CD4-positive, alpha-beta T cell treated with Interleukin-10 for 1 hour (primary cell): ENCODE results near the gene TELO2.
"Not testable (repeated sequence)": the region's sequence is repeated elsewhere in the genome, so short reads cannot be mapped to it uniquely, and the experiment has no call there.

Experiments
- DNase-seq: peaks from one replicate; pipeline ENCODE4 v3.0.0-alpha.2; 2020

Gene TELO2

DNA sequence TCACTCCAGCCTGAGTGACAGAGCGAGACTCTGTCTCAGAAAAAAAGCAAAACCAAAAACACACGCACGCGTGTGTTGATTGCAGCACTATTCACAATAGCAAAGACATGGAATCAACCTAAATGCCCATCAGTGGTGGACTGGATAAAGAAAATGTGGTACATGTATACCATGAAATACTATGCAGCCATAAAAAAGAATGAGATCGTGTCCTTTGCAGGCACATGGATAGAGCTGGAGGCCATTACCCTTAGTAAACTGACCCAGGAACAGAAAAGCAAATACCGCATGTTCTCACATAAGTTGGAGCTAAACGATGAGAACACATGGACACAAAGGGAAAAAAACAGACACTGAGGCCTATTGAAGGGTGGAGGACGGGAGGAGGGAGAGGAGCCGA, 14.2 kb upstream of the TELO2 start:
- not testable (repeated sequence) for DNase-seq

DNA sequence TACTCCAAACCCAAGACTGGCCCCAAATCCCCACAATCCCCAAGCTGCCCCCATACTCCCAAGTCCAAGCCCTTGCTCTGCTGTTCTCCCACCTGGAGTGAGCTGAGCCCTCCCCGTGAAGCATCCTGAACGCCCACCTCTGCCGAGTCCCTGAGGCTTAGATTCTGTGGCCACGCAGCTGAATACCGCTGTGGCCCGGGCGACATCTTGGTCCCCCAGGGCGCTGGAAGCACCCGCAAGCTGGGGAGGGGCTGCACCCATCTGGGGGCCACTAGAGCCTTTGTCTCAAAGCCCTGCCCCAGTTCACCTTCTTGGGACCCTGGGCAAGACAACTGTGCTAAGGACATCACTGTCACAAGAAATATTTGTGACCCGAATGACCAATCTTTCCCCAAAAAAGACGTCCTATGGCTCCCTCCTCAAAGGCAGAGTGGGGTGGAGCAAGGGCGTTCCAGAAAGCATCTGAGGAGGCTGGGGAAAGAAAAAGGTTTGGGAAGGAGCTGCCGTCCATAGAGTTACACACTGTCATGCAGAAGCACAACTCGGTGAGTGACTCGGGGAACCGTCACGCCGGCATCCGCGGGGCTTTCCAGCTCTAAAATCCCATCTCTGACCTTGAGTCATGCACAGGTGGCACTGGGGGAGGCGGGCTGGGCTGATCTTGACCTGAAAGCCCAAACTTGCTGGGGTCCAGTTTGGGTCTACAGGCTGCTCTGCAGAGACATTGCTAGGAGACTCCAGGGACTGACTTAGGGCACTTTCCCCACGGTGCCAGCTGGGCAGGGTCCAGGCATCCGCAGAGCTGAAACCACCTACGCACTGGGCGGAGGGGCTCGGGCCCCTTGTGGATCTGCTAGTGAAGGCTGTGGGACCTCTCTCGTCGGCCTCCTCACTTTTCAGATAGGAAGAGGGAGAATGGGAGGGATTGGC, 11.0 kb upstream of the TELO2 start:
- DNase-seq = no peak

DNA sequence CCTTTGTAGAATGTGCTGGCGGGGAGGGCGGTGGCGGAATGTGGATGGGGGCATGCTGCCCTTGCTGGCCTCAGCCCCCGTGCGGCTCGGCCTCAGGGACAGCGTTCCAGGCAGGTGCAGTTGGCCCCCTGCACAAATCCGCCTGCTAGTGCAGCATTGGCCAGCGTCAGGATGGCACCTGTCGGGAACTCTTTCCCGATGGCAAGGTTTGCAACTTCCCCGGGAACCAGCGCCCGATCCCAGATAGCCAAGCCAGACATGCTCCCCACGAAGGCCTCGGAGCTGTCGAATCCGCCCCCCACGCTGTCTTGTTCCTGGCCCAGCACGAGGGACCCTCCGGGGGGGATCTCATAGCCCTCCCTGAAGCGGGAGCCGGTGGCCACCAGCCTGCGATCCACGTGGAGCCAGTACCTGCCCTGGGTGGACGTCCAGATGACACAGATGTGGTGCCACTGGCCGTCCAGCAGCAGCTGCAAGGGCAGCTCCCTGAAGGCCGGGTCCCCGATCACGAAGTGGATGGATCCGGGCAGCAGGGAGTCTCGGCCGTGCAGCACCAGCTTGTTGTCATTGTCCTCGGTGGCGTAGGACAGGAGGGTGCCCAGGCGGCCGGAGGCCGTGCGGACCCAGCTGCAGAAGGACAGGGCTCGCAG, 7.2 kb upstream of the TELO2 start:
- no peak for DNase-seq

DNA sequence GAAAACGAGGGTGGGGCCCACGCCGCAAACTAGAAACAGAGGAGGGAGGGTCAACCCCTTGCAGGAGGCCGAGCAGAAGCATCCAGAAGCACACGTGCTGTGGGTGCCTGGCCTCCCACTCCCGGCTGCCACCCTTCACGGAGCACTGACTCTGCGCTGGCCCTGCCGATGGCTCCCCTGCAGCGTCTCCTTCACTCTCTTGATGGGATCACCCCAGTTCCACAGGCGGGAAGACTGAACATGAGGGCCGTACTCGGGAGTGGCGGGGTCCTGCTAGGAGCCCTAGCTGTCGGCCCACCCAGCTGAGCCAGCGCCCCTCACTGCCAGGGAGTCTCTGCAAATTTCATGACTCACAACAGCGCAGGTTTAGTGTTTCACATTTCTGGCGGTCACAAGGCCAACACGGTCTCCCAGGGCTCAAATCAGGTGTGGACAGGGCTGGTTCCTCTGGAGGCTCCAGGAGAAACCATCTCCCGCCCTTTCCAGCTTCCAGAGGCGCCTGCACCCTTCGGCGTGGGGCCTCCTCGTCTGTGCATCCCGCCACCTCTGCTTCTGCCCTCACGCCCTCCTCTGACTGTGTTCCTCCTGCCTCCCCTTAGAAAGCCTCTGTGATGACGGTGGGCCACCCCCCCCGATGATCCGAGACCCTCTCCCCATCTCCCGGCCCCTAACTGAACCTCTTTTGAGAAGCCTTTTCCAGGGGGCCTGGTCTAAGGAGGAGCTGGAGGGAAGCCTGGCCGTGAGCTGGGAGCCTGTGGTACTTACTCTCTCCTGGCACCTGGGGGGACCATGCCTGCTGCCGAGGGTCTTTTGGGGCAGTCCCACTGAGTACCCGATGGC, 6.4 kb upstream of the TELO2 start:
- no peak for DNase-seq

DNA sequence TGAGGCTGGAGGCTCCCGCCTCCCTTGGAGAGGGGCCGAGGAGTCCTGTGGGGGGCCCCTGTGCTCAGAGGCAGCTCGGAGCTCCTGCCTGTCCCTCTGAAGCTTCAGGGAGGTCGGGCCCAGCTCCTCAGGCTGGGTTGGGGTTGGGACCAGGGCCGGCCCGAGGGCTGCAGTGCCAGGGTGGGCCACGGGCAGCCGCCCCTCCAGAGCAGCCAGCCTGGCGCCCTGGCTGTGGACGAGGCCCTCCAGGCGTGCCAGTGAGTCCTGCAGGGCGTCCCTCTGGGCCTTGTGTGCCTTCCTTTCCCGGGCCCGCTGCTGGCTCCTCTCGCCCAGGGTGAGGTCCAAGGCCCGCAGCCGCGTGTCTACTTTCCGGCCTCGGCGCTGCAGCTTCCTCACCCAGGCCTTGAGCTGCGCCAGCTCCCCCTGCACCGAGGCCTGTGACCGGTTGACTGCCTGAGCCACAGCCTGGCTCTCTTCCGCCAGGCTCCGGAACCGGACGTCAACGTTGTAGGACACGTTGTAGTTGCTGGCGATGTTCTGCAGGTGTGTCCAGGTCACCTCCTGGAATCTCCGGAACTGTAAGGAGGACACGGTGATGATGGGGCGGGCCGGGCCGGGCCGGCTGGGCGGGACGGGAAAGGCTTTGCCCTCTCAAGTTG, 5.6 kb upstream of the TELO2 start:
- no peak for DNase-seq

DNA sequence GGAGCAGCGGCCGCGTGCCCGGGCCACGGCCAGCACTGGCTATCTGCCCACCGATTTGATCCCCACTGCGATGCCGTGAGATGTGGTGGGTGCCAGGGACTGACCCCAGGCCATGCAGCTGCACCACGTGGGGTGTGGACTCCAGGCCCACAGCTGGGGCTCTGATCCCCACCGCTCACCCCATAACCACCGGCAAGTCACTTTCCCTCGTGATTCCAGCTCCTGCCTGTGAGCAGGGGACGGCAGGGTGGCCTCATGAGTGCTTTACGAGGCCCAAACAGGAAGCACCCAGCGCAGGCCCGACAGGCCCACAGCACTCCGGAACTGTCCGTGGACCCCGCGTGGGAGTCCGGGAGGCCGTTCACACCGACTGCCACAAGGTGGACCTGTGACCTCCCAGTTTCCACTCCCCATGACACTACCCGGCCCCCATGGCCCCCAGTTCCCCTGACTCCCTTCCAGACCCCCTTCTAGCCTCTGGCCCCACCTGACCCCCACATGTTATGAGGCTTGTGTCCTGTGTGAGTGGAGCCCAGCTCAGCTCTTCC, 5.0 kb upstream of the TELO2 start:
- DNase-seq = no peak

DNA sequence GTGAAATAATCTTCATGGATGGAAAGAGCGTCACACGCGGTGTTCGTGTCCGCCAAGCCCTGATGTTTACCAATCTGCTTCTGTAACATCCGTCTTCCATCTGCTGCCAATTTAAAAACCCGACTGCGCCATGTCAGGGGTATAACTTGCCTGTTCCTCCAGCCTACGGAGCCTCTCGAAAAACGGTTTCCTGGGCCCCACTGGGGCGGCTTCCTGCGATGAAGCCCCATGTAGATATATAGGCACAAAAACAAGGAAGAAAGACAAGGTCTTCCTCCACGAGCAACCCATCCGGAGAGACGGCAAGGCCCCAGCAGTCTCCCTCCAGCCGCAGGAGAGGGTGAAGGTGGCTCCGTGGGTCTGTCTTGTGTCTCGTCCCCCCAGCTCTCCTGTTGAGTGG, 4.5 kb upstream of the TELO2 start, which contains the start of gene PTX4:
PTX4 (minus strand) TSS at position 326 of the 400 bp plus-strand sequence; CDS start at position 291, 35 bp downstream.
- DNase-seq = no peak

DNA sequence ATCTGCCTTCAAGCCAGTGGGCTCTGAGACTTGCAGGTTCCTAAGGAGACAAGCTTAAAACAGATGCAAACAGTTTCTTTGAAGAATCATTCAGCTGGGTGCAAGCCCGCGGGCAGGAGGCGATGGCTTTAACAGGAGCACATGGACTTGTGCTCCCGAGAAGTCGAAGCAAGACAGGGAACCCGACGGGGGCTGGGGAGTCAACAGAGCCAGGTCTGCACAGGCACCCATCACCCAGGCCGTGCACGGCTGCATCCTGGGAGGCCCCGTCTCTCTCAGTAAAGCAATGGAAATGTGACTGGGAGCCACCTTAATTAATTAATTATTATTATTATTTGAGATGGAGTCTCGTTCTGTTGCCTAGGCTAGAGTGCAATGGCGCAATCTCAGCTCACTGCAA, 4.1 kb upstream of the TELO2 start:
- DNase-seq = no peak

DNA sequence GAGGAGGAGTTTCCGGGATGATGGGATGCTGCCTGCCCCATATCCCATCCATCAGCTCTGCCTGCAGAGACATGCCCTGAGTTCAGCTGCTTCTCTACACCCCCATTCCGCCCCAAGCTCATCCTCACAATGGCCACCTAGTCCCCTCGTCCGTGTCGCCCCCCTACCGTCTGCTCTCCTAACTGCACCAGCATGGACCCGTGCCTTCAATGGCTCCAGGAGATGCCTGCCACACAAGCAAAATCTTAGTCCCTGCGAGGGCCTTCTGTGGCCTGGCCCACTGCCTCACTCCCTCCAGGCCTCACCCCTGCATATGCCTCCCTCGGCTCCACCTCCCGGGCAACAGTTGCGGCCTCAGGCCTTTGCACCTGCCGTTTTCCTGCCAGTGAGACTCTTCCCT, 1.8 kb upstream of the TELO2 start:
- DNase-seq = no peak

DNA sequence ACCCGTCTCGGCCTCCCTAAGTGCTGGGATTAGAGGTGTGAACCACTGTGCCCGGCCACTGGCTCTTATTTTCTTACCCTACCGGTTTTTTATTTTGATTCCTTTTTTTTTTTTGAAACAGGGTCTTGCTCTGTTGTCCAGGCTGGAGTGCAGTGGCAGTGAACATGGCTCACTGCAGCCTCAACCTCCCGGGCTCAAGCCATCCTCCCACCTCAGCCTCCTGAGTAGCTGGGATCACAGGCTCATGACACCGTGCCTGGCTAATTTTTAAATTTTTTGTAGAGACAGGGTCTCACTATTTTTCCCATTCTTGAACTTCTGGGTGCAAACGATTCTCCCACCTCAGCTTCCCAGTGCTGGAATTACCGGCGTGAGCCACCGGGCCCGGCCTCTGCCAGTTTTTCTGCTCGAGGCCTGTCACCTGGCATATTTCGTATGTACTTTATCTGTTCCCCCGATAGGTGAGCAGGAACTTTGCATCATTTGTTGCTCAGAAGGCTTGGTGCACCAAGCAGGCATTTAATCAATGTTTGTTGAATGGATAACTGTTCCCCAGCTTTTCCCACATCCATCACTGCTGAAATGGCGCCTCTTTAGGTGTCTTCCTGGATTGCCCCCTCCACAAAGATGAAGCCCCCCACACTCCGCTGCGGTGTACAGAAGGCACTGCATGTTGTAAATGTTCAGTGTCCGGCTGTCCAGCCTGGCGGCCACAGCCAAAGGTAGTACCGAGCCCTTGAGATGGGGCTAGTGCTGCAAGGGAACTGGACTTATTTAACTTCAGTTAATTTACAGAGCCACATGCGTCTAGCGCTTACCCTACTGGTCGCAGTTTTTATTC, 858 bp upstream of the TELO2 start:
- no peak for DNase-seq

DNA sequence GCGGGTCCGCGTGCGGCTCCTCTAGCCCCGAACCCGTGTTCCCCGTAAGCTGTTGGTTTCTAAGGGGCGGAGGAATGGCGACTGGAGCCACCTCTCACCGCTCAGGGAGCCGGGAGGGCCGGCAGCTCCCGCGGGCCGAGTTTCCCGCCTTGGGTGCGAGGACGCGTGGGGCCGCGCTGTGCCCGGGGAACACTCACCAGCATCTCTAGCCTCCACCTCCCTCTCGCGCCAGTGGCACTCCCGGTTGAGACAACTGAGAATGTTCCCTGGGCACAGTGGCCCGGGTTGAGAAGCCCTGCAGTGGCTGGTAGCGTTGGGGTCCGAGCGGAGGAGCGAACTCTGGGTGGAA, 560 bp downstream of the TELO2 start:
- no peak for DNase-seq

DNA sequence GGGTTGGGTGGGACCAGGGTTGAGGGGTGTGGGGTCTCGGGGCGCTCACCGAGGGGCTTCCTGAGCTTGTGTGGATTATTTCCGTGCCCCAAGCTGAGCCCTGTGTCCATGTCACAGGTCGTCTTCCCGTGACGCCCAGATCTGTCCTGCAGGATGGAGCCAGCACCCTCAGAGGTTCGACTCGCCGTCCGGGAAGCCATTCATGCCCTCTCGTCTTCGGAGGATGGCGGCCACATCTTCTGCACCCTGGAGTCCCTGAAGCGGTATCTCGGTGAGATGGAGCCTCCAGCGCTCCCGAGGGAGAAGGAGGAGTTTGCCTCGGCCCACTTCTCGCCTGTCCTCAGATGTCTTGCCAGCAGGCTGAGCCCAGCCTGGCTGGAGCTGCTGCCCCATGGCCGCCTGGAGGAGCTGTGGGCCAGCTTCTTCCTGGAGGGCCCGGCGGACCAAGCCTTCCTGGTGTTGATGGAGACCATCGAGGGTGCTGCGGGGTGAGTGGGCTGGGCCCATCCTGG, 1.0 kb downstream of the TELO2 start:
- DNase-seq = no peak

DNA sequence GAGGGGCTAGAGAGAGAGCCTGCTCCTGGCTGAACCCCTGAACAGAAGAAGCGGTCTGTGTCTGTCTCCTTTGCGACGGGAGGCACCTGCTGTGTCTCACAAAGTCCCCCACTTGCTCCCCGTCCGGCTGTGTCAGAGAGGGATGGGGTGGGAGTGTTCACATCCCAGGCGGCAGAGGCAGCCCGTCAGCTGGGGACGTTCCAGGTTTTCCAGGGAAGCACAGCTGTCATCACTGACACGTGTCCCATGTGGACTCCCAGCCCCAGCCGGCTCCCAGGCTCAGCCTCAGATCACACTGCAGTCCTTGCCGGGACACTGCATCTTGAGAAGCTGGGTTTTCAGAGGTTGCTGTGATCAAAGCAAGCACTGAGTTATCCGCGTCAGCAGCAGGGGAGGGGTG, 1.6 kb downstream of the TELO2 start:
- DNase-seq = no peak

DNA sequence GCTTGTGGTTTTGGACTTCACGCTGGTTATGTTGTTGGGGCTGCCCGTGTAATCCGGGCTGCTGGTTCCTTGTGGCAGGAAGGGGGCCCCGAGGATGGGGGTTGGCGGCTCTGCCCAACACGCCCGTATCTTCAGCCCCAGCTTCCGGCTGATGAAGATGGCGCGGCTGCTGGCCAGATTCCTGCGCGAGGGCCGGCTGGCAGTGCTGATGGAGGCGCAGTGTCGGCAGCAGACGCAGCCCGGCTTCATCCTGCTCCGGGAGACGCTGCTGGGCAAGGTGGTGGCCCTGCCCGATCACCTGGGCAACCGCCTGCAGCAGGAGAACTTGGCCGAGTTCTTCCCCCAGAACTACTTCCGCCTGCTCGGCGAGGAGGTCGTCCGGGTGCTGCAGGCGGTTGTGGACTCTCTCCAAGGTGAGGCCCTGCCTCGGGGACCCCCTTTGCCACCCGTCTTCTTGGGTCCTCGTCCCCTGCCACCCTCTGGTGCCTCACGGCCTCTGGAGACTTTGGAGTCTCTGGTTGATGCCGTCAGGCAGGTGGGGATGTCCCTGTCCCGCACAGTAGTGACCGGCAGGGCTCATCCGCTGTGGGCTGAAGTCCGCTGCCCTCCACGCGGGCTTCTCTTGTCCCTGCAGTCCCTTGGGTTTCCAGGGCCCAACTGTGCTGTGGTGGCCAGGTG, 2.2 kb downstream of the TELO2 start:
- DNase-seq = no peak

DNA sequence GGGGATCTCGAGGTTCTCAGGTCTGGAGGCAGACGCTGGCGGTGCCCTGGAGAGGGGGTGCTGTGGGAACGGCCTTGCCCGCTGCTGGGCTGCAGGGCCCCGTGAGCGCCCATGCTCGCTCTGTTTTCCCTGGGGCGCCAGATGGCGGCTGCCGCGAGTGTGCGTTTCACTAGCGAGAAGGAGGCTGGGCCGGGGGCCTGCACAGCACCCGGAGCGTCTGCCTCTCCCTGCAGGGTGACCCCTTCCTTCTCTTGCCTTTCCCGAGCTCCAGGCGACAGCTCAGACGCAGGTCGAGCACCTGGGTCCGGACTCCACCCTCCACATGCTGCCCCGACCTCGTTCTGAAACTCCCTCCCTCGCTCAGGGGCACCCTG, 2.7 kb downstream of the TELO2 start:
- no peak for DNase-seq

DNA sequence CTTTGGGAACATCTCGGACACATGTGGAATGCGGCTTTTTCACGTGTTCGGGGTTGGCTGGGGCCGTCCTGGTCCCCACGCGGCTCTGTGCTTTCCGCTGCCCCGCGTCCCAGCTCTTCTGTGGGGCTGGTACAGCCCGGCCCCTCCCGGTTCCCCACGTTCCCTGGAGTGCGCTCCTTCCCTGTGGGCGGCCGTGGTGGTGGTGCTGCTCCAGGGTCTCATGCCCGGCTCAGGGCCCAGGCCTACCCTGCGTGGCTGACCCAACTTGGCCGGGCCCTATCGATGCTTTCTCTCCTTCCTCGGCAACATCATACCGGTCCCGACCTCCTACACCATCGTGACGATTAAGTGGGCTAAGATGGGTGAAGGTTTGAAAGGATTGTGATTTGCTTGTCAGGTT, 3.3 kb downstream of the TELO2 start:
- no peak for DNase-seq

DNA sequence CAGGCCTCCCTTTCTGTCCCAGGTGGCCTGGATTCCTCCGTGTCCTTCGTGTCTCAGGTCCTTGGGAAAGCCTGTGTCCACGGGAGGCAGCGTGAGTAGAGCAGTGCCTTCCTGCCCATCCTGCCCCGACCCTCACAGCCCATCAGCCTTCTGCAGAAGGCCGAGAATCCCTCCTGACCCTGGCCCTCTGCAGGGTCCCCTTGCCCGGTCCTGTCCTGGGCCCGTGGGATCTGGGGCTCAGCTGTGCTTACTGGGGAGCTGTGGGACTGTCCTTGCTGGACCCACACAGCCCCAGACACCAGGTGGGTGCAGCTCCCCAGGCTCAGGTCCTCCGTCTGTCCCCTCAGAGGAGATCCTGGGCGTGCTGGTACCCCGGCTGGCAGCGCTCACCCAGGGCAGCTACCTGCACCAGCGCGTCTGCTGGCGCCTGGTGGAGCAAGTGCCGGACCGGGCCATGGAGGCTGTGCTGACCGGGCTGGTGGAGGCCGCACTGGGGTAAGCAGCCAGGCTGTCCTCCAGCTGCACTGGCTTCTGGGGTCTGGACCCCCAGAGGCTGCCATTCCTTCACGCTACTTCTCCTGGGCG, 3.9 kb downstream of the TELO2 start:
- no peak for DNase-seq

DNA sequence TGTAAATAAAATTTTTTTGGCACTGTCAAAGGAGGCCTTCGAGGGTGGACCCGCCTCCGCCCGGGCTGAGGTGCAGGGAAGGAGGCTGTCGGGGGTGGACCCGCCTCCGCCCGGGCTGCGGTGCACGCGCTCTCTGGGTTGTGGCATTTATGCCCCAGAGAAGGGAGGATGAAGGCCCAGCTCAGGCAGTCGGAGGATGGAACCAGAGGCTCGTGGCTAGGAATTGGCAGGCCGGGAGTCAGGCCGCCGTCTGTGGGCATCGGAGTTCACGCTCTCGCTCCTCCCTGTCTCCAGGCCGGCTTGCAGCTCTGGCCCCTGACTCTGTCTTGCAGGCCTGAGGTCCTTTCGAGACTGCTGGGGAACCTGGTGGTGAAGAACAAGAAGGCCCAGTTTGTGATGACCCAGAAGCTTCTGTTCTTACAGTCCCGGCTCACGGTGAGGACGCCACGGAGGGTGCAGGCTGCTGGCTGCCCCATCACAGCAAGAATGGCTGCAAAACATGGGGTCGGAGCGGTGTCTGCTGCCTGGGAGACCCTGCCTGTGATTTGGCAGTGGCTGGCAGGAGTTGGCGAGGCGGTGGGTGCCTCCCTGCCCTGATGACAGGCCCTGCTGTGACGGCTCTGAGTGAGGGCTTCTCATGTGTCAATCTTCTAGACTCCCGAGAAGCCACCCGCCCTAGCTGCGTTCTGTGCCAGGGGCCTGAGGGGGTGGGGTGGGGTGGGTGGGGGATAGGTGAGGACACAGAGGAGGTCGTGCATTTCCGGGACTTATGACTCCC, 5.9 kb downstream of the TELO2 start:
- DNase-seq = no peak

DNA sequence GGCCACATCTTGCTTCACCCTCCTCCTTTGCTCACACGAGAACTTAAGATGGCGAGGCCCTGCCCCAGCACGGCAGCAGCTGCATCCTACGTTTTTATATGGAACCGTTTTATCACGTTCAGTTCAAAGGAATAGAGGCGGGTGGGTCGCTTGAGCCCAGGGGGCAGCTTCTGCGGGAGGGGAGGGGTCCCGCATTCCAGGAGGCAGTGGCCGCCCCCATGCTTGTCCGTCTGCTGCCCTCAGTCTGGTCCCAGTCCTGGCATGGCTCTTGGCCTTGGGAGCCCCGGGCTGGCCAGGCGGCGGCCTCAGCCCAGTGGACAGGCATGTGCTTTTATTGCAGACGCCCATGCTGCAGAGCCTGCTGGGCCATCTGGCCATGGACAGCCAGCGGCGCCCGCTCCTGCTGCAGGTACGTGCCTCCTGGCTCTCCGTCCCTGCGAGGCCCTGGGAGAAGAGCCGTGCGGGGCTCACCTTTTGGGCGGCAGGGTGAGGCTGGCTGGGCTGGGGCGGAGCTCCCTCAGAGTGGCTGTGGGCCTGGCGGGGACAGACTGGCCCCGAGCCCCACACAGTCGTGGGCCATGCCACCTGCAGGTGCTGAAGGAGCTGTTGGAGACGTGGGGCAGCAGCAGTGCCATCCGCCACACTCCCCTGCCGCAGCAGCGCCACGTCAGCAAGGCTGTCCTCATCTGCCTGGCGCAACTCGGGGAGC, 6.8 kb downstream of the TELO2 start:
- no peak for DNase-seq
